B cell (primary cell): ENCODE measurements around the gene MT1B. TPM values are rescaled to one million over a fixed set of nuclear protein-coding genes. Genes with fewer than 3 reads are reported as not detected.

Experiments
- ATAC-seq: fragments of 200-7000 bp; cut with Tn5 transposase; one replicate; pipeline ENCODE4 v1.10.0; 2021; ENCODE audit warnings: low read depth, mild to moderate bottlenecking, moderate number of reproducible peaks, moderate library complexity
- CTCF ChIA-PET: fragments of 350-600 bp; sonication (Branson Sonifier 250); formaldehyde crosslinking; loops from one replicate; lab custom pipeline; 2021; ENCODE audit warnings: antibody characterized with exemption, inconsistent platforms; lab: Charles Lee
- POLR2A ChIA-PET: fragments of 350-600 bp; sonication (Branson Sonifier 250); formaldehyde crosslinking; loops from one replicate; lab custom pipeline; 2021; ENCODE audit warnings: antibody characterized with exemption; lab: Charles Lee
- DNase-seq: peaks from one replicate; pipeline ENCODE4 v3.0.0; 2013
- H2AFZ ChIP-seq: 2 replicates; pipeline ENCODE4 v1.6.1; 2012; ENCODE audit warnings: mild to moderate bottlenecking, low read depth, low read length; ENCODE audit not compliant: insufficient read depth, poor library complexity, severe bottlenecking
- H3K27ac ChIP-seq, 2 donors: 1 replicate in 1 of 2; 2 replicates in 1 of 2; pipeline ENCODE4 v1.5.1; 2012 to 2013; ENCODE audit warnings: low read length in 2 of 2, mild to moderate bottlenecking in 2 of 2, moderate library complexity in 1 of 2
- H3K27me3 ChIP-seq, 4 experiments: fragments of 200-600 bp in 1 of 4; sonication (generic) in 1 of 4; replicated peaks in 1 of 4; 1 replicate in 2 of 4; 2 replicates in 2 of 4; pipeline versions ENCODE4 v1.6.1 to v1.7.0; 2013 to 2016; ENCODE audit warnings: low read length in 3 of 4, mild to moderate bottlenecking in 2 of 4, mixed read lengths in 1 of 4, moderate library complexity in 1 of 4; ENCODE audit not compliant: insufficient read depth in 4 of 4, control insufficient read depth in 3 of 4; ENCODE audit errors: control extremely low read depth in 1 of 4
- H3K36me3 ChIP-seq, 2 experiments: replicated peaks in 1 of 2; 1 replicate in 1 of 2; 2 replicates in 1 of 2; pipeline versions ENCODE4 v1.6.1 to v1.7.1; 2013; ENCODE audit warnings: low read length in 1 of 2; ENCODE audit not compliant: insufficient read depth in 2 of 2, control insufficient read depth in 1 of 2; ENCODE audit errors: control extremely low read depth in 1 of 2, extremely low read depth in 1 of 2
- H3K4me1 ChIP-seq, 2 donors: fragments of 200-600 bp in 1 of 2; sonication (generic) in 1 of 2; 1 replicate in 1 of 2; 2 replicates in 1 of 2; pipeline versions ENCODE4 v1.5.1 to v1.6.1; 2013 to 2017; ENCODE audit warnings: low read length in 2 of 2; ENCODE audit not compliant: control insufficient read depth in 2 of 2, insufficient read depth in 2 of 2
- H3K4me2 ChIP-seq: replicated peaks from 2 replicates; pipeline ENCODE3; 2012; ENCODE audit warnings: mild to moderate bottlenecking, low read depth, low read length; ENCODE audit not compliant: poor library complexity, severe bottlenecking
- H3K4me3 ChIP-seq, 5 experiments: fragments of 200-600 bp in 1 of 5; sonication (generic) in 1 of 5; 1 replicate in 3 of 5; 2 replicates in 2 of 5; pipeline versions ENCODE4 v1.5.1 to v1.7.0; 2011 to 2016; ENCODE audit warnings: low read length in 4 of 5, mild to moderate bottlenecking in 4 of 5, low read depth in 2 of 5, control low read depth in 1 of 5, moderate library complexity in 1 of 5; ENCODE audit not compliant: insufficient read depth in 1 of 5; ENCODE audit errors: control extremely low read depth in 1 of 5, extremely low read depth in 1 of 5
- H3K79me2 ChIP-seq: fragments of 200-600 bp; sonication (generic); one replicate; pipeline ENCODE4 v1.6.0; 2016; ENCODE audit warnings: low read length; ENCODE audit not compliant: control insufficient read depth, insufficient read depth
- H3K9ac ChIP-seq: fragments of 200-600 bp; sonication (generic); 2 replicates; pipeline ENCODE4 v1.6.1; 2017; ENCODE audit warnings: mild to moderate bottlenecking, low read length, moderate library complexity
- H3K9me3 ChIP-seq, 3 donors: one replicate each; pipeline versions ENCODE4 v1.6.1 to v1.7.1; 2013; ENCODE audit warnings: low read length in 2 of 3; ENCODE audit not compliant: control insufficient read depth in 2 of 3, insufficient read depth in 1 of 3; ENCODE audit errors: control extremely low read depth in 1 of 3
- H4K20me1 ChIP-seq: 2 replicates; pipeline ENCODE4 v1.6.0; 2012; ENCODE audit warnings: mild to moderate bottlenecking, low read length; ENCODE audit not compliant: insufficient read depth, control insufficient read depth, poor library complexity, severe bottlenecking
- H3K27ac Mint-ChIP-seq: one replicate; pipeline ENCODE4 v1.8.0; 2021; ENCODE audit warnings: mixed read lengths
- H3K27me3 Mint-ChIP-seq: one replicate; pipeline ENCODE4 v1.8.0; 2021; ENCODE audit warnings: mixed read lengths
- H3K4me1 Mint-ChIP-seq: one replicate; pipeline ENCODE4 v1.8.0; 2021; ENCODE audit warnings: mixed read lengths
- H3K4me3 Mint-ChIP-seq: one replicate; pipeline ENCODE4 v1.8.0; 2021; ENCODE audit warnings: mixed read lengths
- H3K9me3 Mint-ChIP-seq: one replicate; pipeline ENCODE4 v1.8.0; 2022; ENCODE audit warnings: mixed read lengths; ENCODE audit not compliant: insufficient read depth
- EZH2 ChIP-seq: IDR thresholded peaks from 2 replicates; pipeline ENCODE4 v1.6.1; 2012; ENCODE audit warnings: borderline replicate concordance, low read depth, mild to moderate bottlenecking, moderate library complexity, low read length; ENCODE audit not compliant: insufficient read depth, poor library complexity, severe bottlenecking
- WGBS: methylation state at CpG from one replicate; pipeline ENCODE4 v1.1.5; 2013; ENCODE audit warnings: missing lambda C conversion rate; ENCODE audit not compliant: insufficient coverage; 5-methylcytosine and 5-hydroxymethylcytosine counted together
- intact Hi-C: fragments of 100-400 bp; cut with micrococcal nuclease; formaldehyde crosslinking; loops from one replicate; pipeline ENCODE4 v1.10.0; 2022
- polyA plus RNA-seq: library from polyadenylated mRNA; depleted of rRNA; stranded (reverse); fragments of >200 nt; gene quantifications from 2 replicates; pipeline ENCODE4 v1.2.3, GENCODE V29; 2012
- total RNA-seq, 2 donors: library from RNA; stranded (reverse); fragments of 120-200 nt in 1 of 2; gene quantifications; 1 replicate in 1 of 2; 2 replicates in 1 of 2; pipeline versions ENCODE4 v1.2.3 to v1.2.4, GENCODE V29; 2013 to 2022
- TF ChIP-seq, protein P1 (sequence below): fragments of 200-600 bp; IDR thresholded peaks from one replicate; pipeline ENCODE4 v1.8.0; 2022; ENCODE audit warnings: antibody characterized with exemption, mild to moderate bottlenecking

Gene MT1B
- total and polyA plus RNA-seq, 2 donors (not counting 1 experiment from before 2014, with no cell fraction given), result not detected

DNA sequence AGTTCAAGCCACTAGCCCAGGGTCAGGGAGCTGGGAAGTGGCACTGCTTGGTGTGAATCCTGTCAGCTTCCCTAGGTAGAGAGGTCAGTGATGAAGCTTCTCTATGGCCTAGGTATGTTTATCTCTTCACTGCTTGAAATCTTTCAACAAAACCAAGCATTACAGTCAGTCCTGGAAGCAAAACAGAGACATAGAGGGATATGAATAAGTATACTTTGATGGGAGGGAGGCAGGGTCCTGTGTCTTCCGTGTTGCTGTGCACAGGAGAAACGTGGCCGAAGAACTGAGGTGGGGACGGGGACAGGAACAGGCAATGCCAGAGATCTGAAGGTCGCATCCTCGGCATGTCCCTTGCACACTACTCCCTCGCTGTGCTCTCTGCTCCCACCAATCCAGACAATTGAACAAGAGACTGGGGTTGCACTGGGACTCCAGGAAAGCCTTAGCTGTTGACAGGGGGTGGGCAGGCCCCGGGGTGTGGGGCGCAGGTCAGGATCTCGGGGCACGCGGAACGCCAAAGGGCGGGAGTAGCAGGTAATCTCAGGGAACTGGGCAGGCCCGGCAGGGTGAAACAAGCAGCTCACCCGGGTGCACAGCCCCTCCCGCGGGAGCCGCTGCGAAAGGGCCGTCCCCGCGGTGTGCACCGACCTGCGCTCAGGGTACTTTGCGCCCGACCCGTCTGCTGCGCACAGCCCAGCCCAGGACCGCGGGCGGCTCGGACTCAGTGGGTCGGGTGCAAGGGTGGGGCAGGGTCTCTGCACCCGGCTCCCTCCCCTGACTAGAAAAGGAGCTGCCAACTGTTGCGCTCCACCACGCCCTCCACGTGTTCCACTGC lies 17.5 kb downstream of the MT1B start, which contains the start of gene MT1H:
TSS of gene MT1H (plus strand) at position 810 of the 835 bp plus-strand sequence. CDS start 71 bp downstream, outside the sequence.
- Histone ChIP-seq H2AFZ (no peak within 1 kb of the TSS), H3K4me2 (no peak within 1 kb of the TSS), H3K79me2 (no peaks in the 10 kb centered on the region), H3K4me1 (peaks cover 6 to 7% of the 10 kb centered on the region in 2 donors), H3K27me3 (peaks cover 0 to 75% (median 32%) of the 10 kb centered on the region in 4 experiments), H3K36me3 (no peaks in the 10 kb centered on the region), H4K20me1 (no peaks in the 10 kb centered on the region), H3K4me3 (no peak within 1 kb of the TSS), H3K9me3 (peaks cover 0 to 3% (median 0%) of the 10 kb centered on the region in 3 donors), H3K9ac (no peak within 1 kb of the TSS), H3K27ac (no peak within 1 kb of the TSS)
- TF ChIP-seq, protein P1, sequence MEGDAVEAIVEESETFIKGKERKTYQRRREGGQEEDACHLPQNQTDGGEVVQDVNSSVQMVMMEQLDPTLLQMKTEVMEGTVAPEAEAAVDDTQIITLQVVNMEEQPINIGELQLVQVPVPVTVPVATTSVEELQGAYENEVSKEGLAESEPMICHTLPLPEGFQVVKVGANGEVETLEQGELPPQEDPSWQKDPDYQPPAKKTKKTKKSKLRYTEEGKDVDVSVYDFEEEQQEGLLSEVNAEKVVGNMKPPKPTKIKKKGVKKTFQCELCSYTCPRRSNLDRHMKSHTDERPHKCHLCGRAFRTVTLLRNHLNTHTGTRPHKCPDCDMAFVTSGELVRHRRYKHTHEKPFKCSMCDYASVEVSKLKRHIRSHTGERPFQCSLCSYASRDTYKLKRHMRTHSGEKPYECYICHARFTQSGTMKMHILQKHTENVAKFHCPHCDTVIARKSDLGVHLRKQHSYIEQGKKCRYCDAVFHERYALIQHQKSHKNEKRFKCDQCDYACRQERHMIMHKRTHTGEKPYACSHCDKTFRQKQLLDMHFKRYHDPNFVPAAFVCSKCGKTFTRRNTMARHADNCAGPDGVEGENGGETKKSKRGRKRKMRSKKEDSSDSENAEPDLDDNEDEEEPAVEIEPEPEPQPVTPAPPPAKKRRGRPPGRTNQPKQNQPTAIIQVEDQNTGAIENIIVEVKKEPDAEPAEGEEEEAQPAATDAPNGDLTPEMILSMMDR, result no peak
- TF ChIP-seq EZH2, result no peak
- Mint-ChIP-seq H3K4me3 (no peak within 1 kb of the TSS), H3K27ac (no peak within 1 kb of the TSS), H3K27me3 (peaks cover 86% of the 10 kb centered on the region), H3K9me3 (no peaks in the 10 kb centered on the region), H3K4me1 (peaks cover 9% of the 10 kb centered on the region)
- DNase-seq, result no peak
- POLR2A ChIA-PET, result no interaction called here
- intact Hi-C loops, result no loop called here
- 9% methylated on average over 37 of the region's 38 CpGs for WGBS
- ATAC-seq, result no peak
- CTCF ChIA-PET, result interaction anchor here (0.7 kb wide), 1 partner anchor 33 kb away, joined by 3 read pairs; no protein-coding TSS in a partner anchor
